Measurements from ENCODE around the gene HES1.
"Not testable (repeated sequence)": the region's sequence is repeated elsewhere in the genome, so short reads cannot be mapped to it uniquely, and the experiment has no call there.

The HES1 gene

DNA sequence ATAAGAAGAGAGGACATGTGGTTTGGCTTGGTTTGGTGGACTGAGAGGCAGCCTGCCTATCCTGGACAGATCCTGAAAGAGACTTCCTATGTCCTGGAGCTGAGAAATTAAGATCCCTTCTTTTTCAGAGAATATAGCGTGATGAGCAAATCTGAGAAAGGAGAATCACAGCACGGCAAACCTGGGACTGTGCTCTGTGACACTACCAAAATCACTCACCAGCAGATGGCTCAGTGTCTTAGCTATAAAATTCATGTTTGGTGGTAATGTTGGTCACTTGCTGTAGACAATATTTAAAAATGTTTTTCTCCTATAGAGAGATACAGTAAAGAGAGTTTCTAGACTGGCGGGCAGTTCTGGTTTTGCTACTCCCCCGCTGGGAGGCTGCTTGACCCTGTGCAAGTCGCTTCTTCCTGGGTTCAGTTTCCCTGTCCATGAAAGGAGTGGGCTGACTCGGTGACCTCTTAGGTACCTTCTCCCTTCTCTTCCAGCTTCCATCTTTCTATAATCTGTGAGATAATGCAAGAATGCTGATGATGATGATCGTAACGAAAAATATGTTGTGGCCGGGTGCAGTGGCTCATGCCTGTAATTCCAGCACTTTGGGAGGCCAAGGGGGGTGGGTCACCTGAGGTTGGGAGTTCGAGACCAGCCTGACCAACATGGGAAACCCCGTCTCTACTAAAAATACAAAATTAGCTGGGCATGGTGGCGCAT lies 7.6 kb upstream of the HES1 start:
- peaks cover 0 to 5% of the 10 kb centered on the region in 2 donors for H3K36me3 Mint-ChIP-seq
- H3K27me3 Mint-ChIP-seq, result peaks cover 6 to 13% of the 10 kb centered on the region in 2 donors
- DNase-seq (no peak), ATAC-seq (replicated peaks) (no peak)
- H3K9me3 Mint-ChIP-seq, result no peaks in the 10 kb centered on the region
- H3K4me3 Mint-ChIP-seq, result no peak overlapping the region
- no peak overlapping the region for H3K27ac Mint-ChIP-seq
- peaks cover 28 to 38% of the 10 kb centered on the region in 2 donors for H3K4me1 Mint-ChIP-seq

GRCh38 chr3:194128919-194129295 lies 7.0 kb upstream of the HES1 start:
- not testable (repeated sequence) for DNase-seq; H3K9me3 Mint-ChIP-seq; H3K27ac Mint-ChIP-seq; H3K36me3 Mint-ChIP-seq; ATAC-seq (replicated peaks); H3K4me3 Mint-ChIP-seq
- Mint-ChIP-seq H3K27me3 (peaks cover 6 to 13% of the 10 kb centered on the region in 2 donors), H3K4me1 (peaks cover 33 to 44% of the 10 kb centered on the region in 2 donors)

GRCh38 chr3:194129581-194130133 lies 6.3 kb upstream of the HES1 start:
- DNase-seq (no peak), ATAC-seq (replicated peaks) (no peak)
- H3K27ac Mint-ChIP-seq, result no peak overlapping the region
- H3K4me1 Mint-ChIP-seq, result peaks cover 33 to 44% of the 10 kb centered on the region in 2 donors
- no peak overlapping the region for H3K4me3 Mint-ChIP-seq
- peaks cover 0 to 5% of the 10 kb centered on the region in 2 donors for H3K36me3 Mint-ChIP-seq
- H3K9me3 Mint-ChIP-seq, result no peaks in the 10 kb centered on the region
- peaks cover 6 to 13% of the 10 kb centered on the region in 2 donors for H3K27me3 Mint-ChIP-seq

- no peak for DNase-seq
- Mint-ChIP-seq H3K27ac (no peak overlapping the region), H3K27me3 (peaks cover 6 to 13% of the 10 kb centered on the region in 2 donors), H3K36me3 (peaks cover 0 to 8% of the 10 kb centered on the region in 2 donors), H3K9me3 (no peaks in the 10 kb centered on the region), H3K4me1 (peaks cover 34 to 44% of the 10 kb centered on the region in 2 donors), H3K4me3 (no peak overlapping the region)
- no peak for ATAC-seq (replicated peaks)
Observed at GRCh38 chr3:194130188-194130587, 5.8 kb upstream of the HES1 start.

GRCh38 chr3:194130807-194131589 lies 5.0 kb upstream of the HES1 start:
- Mint-ChIP-seq H3K4me1 (peaks cover 39 to 50% of the 10 kb centered on the region in 2 donors), H3K36me3 (peaks cover 0 to 8% of the 10 kb centered on the region in 2 donors), H3K4me3 (peak overlapping the region; percentile 26 to 54), H3K9me3 (no peaks in the 10 kb centered on the region), H3K27me3 (peaks cover 6 to 13% of the 10 kb centered on the region in 2 donors), H3K27ac (no peak overlapping the region)
- DNase-seq (no peak), ATAC-seq (replicated peaks) (peak; percentile 30 to 44)

DNA sequence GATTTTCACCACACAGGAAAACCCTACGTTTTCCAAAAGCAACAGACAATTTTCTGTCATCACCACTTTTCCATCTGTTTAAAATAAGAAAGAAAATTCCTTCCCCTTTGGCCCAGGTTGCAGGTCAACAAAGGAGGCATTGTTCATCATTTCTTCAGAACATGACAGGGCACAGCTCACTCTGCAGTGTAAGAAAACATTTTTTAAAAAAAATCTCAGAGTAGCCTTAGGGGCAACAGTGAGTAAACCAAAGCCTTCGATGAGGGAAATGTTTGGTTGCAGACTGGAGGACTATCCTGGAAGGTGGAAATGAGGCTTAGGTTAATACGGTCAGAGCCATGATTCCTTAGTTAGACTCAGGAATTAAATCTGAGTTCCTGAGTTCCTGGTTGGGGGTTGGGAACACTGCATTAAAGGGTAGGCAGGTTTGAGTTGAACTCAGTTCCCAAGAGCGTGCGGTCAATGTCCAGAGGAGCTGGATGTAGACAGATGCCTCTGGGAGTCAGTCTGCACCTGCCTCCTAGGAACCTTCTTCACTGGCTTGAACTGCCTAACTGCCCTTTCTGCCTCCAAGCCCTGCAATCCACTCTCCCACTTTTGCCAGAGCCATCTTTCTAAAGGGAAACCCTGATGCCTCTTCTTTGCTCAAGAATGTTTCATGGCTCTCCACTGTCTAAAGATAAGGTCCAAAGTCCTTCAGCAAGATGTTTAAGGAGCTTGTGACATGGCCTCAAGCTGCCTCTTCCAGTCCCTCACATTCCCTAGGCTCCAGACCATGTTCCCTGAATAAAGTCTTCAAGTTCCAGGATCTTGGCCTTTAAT lies 3.3 kb upstream of the HES1 start:
- Mint-ChIP-seq H3K4me1 (peaks cover 49 to 66% of the 10 kb centered on the region in 2 donors), H3K27me3 (peaks cover 0 to 5% of the 10 kb centered on the region in 2 donors), H3K36me3 (peaks cover 0 to 8% of the 10 kb centered on the region in 2 donors), H3K9me3 (no peaks in the 10 kb centered on the region), H3K4me3 (no peak overlapping the region), H3K27ac (no peak overlapping the region)
- no peak for DNase-seq
- no peak for ATAC-seq (replicated peaks)

DNA sequence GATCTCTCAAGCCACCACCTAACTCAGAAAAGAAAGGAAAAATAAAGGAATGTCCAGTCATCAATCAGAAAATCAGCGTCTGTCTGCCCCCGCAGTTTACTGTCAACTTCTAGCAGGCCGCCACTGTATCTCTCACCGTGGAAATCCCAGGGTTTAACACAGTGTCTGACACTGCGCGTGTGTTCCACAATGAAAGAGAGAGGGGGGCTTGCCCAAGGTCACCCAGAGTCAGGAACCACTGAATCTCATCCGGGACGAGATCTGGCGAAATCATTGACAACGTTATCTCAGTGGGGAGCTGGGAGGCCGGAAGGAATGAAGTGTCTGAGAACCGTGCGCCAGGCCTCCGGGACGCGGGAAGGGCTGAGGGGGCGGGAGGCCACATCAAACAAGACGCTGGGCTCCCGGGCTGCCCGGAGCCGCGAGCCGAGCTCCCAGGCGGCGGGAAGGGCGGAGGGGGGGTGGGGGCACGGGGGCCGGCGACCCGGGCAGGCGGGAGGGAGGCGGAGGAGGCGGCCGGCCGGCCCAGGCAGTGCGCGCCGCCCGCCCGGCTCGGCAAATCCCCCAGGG lies 2.2 kb upstream of the HES1 start:
- peaks cover 47 to 72% of the 10 kb centered on the region in 2 donors for H3K4me1 Mint-ChIP-seq
- H3K27me3 Mint-ChIP-seq, result no peaks in the 10 kb centered on the region
- peak overlapping the region; percentile 95 for H3K27ac Mint-ChIP-seq
- peak in 1 of 2 donors; percentile 24 for ATAC-seq (replicated peaks)
- H3K36me3 Mint-ChIP-seq, result peaks cover 0 to 4% of the 10 kb centered on the region in 2 donors
- DNase-seq, result peak; percentile 37
- no peaks in the 10 kb centered on the region for H3K9me3 Mint-ChIP-seq
- peak overlapping the region; percentile 85 to 87 for H3K4me3 Mint-ChIP-seq

GRCh38 chr3:194134231-194134756 lies 1.7 kb upstream of the HES1 start:
- Mint-ChIP-seq H3K27me3 (no peaks in the 10 kb centered on the region), H3K9me3 (no peaks in the 10 kb centered on the region), H3K4me3 (peak overlapping the region; percentile 77 to 95), H3K36me3 (peaks cover 0 to 4% of the 10 kb centered on the region in 2 donors), H3K4me1 (peaks cover 53 to 77% of the 10 kb centered on the region in 2 donors), H3K27ac (peak overlapping the region; percentile 97)
- DNase-seq, result peak; percentile 71
- peak; percentile 13 to 17 for ATAC-seq (replicated peaks)

DNA sequence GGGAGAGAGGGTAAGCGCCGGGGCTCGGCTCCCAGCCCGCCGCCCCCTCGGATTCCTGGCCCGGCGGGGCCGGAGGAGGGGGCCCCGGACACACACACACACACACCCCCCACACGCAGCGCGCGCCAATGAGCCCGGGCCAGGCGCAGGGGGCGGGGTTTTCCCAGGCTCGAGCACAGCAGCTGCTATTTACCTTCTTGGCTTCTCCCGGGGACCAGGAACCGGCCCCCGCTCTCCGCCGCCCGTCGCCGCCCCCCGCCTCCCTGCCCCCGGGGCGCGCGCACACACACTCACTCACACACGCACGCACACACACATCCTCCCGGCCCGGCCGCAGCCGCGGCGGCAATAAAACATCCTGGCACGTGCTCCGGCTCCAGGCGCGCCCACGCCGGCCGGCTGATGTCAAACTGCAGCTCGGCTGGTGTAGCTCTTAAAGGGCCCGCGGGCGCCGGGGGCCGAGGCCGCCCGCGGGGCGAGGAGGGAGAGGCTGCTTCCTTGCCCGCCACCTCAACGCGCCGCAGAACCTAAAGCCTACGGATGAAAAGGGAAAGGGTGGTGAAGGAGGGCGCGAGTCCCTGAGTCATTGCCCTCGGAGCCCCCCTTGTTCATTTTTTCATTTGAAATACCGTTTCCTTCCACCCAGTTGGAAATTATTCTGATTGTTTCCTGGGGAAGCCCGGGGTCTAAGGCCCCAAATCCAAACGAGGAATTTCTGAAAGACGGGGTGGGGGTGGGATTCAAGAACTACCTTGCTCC lies 1.0 kb upstream of the HES1 start:
- Mint-ChIP-seq H3K36me3 (peaks cover 0 to 4% of the 10 kb centered on the region in 2 donors), H3K9me3 (no peaks in the 10 kb centered on the region), H3K4me1 (peaks cover 57 to 80% of the 10 kb centered on the region in 2 donors), H3K4me3 (peak overlapping the region; percentile 77 to 95), H3K27me3 (peaks cover 5% of the 10 kb centered on the region in 2 donors), H3K27ac (peak overlapping the region; percentile 97)
- peak; percentile 88 for DNase-seq
- peak; percentile 56 to 68 for ATAC-seq (replicated peaks)

DNA sequence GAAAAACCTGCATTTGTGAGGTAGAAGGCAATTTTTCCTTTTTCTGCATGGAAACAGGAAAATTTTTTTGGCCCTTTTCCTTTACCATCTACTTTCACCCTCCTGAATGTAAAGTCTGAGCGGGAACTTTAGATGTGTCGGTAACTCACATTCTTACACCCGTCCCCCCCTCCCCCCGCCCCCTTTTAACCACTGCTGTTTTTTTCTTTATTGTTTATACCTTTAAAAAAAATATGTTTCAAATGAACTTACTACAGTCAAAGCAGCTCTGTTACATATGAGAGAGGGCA lies 487 bp upstream of the HES1 start:
- peaks cover 7 to 8% of the 10 kb centered on the region in 2 donors for H3K27me3 Mint-ChIP-seq
- no peak for DNase-seq
- peak overlapping the region; percentile 22 for H3K27ac Mint-ChIP-seq
- H3K4me1 Mint-ChIP-seq, result peaks cover 55 to 77% of the 10 kb centered on the region in 2 donors
- H3K36me3 Mint-ChIP-seq, result peaks cover 0 to 4% of the 10 kb centered on the region in 2 donors
- H3K4me3 Mint-ChIP-seq, result peak overlapping the region; percentile 87 to 95
- no peaks in the 10 kb centered on the region for H3K9me3 Mint-ChIP-seq
- no peak for ATAC-seq (replicated peaks)

- H3K27me3 Mint-ChIP-seq, result peaks cover 7 to 8% of the 10 kb centered on the region in 2 donors
- DNase-seq, result no peak
- H3K27ac Mint-ChIP-seq, result peak overlapping the region; percentile 90
- no peak for ATAC-seq (replicated peaks)
- peak overlapping the region; percentile 87 to 92 for H3K4me3 Mint-ChIP-seq
- peaks cover 45 to 66% of the 10 kb centered on the region in 2 donors for H3K4me1 Mint-ChIP-seq
- no peaks in the 10 kb centered on the region for H3K9me3 Mint-ChIP-seq
- peaks cover 0 to 4% of the 10 kb centered on the region in 2 donors for H3K36me3 Mint-ChIP-seq
Observed at GRCh38 chr3:194136519-194137007, 615 bp downstream of the HES1 start.

- peaks cover 45 to 65% of the 10 kb centered on the region in 2 donors for H3K4me1 Mint-ChIP-seq
Observed at GRCh38 chr3:194137008-194137505, 1.1 kb downstream of the HES1 start.

More at GRCh38 chr3:194137008-194137505, 1.1 kb downstream of the HES1 start:
- Mint-ChIP-seq H3K4me3 (peak overlapping the region; percentile 87 to 92), H3K27ac (peak overlapping the region; percentile 90), H3K36me3 (peaks cover 0 to 4% of the 10 kb centered on the region in 2 donors), H3K9me3 (no peaks in the 10 kb centered on the region), H3K27me3 (peaks cover 7 to 8% of the 10 kb centered on the region in 2 donors)
- ATAC-seq (replicated peaks) (no peak), DNase-seq (no peak)

Data from stimulated activated naive B cell treated with anti-CD40 and anti-IgM and Interleukin-4, amounts not matched to agents 10 μg/mL and 1 μg/mL and 100 μg/mL, for 72 hours (primary cell).